Fibroblast of skin of right biceps (primary cell): ENCODE results near the gene SOX10.

ENCODE experiments used
- DNase-seq: peaks from one replicate; pipeline ENCODE4 v3.0.0-alpha.2; 2013

The SOX10 gene

DNA sequence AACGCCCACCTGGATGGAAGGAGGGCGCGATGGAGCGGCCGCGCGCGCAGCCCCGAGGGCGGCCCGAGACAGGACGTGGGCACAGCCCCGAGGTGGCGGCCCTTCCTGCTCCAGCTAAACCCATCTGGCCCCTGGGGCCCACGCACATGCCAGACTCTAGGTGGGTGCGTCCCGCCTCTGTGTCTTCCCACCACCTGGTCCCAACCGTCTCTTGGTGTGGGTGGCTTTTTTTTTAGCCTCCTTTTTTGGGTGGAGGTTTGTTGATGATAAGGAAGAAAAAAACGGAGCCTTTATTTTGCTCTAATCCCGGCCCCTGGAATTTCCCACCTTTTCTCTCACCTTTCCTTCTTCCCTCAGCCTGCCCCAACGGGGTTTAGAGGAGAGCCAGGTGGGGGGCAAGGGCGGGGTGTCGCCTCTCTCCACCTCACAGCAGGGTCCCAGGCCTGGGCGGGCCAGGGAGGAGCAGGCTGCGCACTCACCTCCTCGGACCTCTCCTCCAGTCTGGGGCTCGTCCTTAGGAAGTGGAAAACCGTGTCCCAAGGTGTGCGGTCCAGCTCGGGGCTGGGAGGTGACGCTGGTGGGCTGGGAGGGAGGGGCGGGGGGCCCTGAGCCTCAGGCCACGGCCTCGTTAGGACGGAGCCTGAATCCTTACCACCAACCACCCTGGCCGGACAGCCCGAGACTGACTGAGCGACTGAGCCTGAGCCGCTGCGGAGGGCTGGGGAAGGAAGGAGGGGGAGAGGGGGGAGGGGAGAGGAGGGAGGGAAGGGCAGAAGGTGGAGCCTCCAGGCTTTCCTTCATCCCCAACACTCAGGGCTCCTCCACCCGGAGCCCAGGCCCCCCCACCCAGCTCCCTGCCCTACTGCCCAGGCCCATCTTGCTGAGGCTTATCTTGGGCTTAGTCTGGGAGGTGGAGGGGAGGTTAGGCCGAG lies at the start of gene SOX10:
Gene SOX10, minus strand, starts transcription at position 696 of the 932 bp plus-strand sequence. CDS start 771 bp downstream, outside the sequence.
- DNase-seq, result no peak

DNA sequence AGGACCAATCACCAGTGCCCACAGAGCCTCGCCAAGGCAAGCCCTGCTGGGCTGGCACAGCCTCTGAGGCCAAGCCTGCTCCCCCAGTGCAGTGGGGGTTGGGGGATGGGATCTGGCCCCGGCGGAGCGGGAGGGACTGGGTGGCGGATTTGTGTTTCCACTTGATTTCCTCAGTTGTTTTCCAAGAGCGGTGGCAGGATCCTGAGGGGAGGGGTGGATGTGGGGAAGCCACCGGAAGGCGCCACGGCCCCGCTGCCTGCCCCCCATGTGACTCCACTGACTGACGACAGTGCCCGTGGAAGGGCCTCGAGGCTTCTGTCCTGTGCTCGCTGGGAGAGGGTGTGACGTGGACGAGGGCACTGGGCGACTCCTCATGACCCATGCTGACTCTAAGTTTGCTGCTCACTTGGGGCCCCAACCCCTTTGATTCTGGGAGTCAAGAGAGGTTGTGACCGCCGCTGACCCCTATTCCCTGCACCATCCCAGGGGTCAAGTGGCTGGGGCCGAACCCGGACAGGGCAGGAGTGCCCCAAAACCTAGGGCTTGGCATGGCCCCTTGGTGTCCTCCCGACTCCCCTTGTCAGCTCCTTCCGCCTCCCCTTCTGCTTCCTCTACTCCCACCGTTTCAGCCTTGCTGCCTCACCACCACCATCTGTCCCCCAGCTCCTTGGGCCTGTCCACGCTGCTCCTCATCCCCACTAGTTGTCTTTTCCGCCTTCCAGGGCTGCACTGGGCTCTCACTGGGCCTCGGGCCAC lies 49.3 kb upstream of the SOX10 start:
- DNase-seq, result no peak

DNA sequence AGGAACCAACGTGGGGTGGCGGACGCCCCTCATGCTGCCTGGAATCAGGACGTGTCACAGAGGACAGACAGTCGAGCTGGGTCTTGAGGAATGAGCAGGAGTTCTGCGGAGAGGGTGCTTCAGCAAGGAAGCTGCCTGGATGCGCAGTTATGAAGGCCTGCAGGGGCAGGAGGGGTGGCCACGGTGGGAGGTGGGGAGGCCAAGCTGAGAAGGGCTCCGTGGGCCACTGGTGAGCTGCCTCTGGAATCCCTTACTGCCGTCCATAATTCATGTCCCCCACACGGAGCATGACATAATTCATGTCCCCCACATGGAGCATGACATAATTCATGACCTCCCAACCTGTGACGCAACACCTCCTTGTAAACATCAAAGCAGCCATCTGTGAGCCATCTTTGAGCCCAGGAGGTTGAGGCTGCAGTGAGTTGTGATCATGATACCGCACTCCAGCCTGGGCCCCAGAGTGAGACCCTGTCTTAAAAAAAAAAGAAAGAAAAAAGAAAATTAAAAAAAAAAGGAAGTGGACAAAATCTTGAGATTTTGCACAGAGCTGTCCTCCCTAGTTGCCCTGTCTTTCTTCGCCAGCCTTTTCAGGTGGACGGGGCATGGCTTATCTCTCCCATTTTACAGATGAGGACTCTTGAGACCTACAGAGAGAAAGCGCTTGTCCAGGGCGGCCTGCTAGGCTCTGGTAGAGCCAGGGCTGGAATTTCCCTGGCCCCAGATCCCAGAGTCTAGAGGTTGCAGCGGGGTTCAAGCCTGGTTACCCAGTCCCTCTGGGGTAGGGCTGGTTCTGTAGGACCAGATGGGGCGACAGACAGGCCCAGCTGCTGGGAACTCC lies 48.5 kb upstream of the SOX10 start:
- DNase-seq, result peak; percentile 81

DNA sequence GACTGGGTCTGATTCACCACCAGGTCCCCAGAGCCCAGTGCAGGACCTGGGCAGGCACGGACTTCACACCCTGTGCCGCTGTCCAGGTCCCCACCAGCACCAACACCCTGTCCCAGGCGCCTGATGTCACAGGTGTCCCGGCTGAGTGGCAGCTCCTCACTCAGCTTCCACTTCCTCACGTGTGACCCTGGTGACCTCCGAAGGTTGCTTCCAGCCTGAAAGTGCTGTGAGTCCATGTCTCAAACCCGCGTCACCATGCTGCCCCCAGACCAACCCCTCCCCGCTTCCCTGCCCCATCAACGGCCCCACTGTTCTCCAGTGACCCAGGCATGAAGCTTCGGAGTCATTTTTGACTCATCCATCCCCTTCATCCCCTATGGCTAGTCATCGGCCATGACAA lies 47.1 kb upstream of the SOX10 start:
- no peak for DNase-seq

DNA sequence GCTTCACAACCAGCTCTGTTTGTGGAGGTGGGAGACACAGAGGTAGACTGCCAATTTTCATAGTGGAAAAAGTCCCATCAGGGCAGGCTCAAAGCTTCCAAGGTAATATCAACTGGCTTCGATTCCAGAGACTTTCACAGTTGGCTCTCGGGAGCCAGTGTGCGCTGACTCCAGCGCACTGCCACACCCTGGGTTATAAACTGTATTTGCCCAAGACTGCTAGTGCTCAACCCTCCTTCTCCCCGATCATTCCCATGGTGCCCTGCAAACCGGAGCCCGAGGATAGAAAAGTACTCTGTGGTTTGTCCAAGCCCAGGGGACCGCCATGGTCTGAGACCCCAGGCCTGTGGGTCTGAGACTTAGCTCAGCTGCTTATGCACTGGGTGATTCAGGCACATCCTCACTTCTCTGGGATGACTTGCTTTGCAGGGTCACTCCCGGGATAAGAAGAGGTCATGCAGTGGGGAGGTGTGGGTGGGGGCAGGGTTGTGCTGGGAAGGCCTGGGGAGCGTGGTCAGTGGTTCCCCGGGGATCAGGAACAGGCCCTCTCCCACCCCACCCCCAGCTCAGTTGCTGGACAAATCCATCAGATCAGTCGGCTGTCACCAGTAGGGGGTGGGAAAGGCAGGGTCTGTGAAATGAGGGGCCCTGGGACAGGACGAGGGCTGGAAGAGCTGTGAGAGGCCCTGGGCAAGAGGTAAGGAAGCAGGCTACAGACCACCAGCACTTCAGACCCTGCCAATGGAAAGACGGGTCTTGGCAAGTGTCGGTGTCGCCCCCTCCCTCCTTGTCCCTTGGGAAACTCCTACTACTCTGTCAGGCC lies 46.2 kb upstream of the SOX10 start:
- DNase-seq, result peak; percentile 14

DNA sequence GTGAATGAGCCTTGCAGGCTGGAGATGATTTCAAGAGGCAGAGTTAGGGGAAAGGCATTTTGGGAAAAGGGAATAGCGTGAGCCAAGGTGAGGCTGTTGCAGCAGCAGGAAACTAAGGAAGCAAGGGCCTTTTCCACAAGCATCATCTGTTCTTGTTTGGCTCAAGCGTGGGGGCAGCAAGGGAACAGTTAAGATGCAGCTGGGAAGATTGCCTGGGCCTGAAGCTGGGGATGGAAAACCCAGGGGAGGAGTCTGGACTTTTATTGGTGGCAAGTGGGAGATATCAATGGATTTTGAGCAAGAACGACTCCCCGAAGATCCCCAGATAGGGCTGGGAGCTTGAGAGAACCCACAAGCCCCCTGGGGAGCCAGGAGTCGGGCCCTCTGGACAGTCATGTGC lies 45.5 kb upstream of the SOX10 start:
- no peak for DNase-seq

DNA sequence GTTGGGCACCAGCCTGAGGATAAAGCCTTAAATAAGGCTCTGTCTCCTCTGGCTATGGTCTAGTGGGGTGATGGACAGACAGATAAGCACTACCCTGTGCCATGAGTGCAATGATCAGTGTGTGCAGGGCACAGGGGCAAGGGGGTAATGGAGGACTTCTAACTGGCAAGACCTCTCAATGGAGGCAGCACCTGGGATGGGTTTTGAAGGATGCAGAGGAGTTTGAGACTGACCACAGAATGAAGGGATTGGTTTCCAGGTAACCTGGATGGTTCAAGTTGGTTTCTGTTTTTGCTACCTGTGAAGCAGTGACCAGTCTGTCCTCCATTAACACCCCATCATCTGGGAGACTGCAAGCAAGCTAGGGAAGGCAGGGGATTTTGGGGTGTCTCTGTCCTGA lies 45.0 kb upstream of the SOX10 start:
- DNase-seq, result no peak

DNA sequence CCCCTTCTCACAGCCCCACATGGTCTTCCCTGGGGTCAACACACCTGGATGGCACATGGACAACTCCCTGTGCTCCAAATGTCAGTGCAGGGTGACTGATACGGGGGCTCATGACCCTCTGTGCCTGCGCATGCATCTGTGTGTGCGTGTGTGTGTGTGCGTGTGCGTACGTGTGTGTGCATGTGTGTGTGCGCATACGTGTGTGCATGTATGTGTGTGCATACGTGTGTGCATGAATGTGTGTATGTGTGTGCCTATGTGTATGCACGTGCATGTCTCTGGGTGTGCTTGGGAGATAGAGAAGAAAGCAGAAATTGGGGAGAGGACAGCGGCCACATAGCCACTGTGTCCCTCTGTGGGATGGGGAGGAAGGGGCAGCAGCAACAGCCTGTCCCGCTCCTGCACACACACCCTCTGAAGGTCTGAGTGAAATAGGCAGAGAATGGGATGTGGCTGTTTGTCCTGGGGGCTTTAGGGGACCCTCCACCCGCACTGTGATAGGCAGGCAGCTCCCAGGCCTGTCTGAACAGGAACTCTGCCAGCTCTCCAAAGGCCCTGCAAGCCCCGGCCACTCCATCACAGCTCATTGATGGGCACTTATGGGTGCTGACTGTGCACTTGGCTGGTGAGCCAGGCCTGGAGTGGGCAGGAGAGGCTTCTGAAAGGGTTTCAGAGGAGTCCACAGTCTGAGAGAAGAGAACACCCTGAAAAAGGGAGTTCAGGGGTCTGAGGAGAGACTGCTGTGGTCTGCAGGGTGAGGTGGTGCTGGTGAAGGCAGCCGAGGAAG lies 44.2 kb upstream of the SOX10 start:
- DNase-seq, result no peak

DNA sequence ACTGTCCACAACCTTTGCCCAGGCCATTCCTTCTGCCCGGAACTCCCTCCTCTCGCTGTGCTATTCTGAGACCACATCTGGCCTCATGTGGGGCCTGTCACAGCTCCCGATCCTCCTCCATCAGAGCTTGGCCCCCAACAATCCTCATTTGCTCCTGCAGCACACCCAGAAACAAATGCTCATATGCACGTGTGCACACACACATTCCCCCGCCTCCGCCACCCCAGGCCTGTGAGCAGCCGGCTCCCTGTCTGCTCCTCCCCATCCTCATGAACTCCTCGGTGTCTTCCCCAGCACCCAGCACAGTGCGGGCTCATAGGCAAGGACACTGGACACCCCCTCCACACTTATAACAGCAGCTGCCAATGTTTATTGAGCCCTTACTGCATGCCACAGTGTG lies 43.1 kb upstream of the SOX10 start:
- DNase-seq, result no peak

DNA sequence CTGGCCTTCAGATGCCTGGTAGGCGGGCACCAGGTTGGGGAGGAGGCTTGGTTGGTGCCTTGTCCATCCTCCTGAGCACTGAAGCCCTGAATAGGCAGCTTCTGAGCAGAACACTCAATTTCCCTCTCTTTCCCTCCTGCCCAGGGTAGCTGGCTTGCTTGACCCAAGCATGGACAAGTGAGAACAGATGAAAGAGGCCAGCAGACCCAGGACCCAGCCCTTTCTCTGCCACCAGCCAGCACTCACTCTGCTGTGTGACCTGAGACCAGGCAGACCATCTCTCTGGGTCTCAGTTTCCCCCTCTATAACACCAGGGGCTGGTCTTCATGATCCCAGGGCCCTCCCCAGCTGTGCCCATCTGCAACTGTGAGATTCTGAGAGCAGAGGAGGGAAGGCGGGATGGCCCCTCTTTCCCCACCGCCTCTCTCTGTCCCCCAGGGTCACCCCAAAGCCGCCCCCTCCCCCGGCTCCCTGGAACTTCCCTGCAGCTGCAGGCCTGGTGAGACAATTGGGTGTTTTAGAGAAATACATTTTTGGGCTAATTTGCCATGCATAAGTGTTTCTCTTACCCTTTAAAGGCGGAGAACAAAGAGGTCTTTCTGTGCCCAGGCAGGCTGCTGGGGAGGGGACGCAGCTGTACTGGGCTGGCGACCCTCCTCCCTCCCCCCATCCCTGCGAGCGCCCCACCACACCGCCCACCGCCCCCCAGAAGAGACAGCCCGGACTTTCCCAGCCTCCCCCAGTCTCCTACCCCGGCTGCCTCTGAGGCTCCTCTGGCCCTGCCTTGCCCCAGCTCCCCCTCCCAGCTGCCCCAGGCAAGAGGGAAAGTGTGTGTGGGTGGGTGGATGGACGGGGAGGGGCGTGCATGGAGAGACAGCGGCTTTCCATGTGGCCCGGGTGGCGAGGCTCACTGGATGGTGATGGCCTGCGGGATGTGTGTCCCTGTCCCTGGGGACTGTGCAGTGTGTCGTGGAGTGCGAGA lies 42.1 kb upstream of the SOX10 start:
- DNase-seq, result no peak

DNA sequence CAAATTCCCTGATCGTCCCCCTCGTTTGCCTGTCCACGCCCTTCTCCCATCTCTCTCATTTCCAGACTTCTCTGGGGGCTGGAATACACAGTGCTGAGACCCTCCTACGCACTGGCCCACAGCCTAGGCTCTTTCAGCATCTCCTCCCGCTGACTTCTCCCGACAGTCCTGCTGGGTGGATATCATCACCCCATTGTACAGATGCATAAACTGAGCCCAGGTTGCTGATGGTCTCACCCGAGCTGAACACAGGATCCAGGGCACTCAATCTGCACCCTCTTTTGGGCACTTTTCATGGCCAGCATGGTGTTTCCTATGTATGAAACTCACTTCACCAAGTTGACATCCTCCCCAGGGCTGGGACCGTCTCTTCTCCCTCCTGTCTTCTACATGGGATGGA lies 41.2 kb upstream of the SOX10 start:
- DNase-seq, result no peak

DNA sequence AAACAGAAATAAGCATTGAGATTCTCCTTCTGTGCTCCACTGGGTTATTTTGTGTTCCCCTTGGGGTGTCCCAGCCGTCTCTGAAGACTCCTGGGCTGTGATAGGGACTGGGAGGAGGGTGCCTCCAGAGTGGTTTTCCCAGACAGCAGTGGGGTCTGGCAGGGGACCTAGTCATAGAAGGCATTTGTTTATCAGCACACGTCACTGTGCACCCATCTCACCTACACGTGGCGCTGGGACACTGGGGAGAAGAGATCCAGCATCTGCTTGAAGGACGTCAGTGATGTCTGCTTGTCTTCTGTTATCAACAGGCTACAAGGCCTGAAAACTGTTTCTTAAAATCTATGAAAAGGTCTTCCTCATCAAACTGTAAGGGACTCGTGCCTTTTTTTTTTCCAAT lies 38.7 kb upstream of the SOX10 start:
- no peak for DNase-seq

DNA sequence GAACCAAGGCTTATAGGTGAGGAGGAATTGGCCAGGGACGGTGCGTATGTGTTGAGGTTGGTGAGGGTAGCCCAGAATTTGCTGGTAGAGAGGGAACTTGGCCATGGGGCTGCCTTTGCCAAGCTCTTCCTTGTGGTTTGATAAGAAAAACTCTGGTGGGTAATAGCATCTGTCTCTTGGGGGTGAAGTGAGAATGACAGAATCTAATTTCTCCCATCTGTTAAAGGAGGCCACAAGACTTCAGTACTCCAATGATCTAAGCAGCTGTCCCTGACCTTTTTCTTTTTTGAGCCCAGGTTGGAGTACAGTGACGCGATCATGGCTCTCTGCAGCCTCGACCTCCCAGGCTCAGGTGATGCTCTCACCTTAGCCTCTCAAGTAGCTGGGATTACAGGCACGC lies 36.9 kb upstream of the SOX10 start:
- DNase-seq, result no peak

DNA sequence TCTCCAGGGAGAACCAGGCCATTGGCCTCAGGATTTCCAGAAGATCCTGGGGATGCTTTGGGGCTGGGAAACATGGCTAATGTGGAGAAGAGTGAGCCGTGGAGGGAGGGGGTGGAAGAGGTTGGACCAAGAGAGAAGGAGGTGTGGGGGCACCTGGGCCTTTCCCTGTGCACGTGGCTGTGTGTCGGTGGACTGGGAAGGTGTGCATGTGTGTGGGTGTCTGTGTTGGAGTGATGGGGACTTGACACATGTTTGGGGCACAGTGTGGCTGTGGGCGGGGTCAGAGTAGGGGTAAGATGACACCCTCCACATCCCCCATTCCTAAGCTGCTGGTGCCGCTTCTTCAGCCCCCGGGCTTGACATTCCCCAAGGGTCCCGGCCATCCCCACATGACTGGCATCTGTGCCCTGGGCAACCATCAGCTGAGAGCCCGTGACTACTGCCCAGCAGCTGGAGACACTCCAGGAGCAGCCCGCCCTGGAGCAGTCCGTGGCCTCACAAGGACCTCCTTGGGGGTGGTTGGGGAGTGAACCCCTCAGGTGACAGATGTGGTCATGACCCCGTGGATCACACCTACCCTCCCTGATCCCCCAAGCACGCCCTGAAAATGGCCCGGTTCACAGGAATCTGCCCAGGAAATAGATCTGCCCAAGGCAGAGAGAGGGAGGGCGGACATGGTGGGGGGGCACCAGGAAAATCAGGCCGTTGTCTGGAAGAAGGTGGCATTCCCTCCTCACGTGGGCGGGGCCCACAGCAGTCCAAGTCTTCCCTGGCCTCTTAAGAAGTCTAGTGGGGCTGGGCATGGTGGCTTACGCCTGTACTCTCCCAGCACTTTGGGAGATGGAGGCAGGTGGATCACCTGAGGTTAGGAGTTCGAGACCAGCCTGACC lies 34.8 kb upstream of the SOX10 start:
- DNase-seq, result no peak

DNA sequence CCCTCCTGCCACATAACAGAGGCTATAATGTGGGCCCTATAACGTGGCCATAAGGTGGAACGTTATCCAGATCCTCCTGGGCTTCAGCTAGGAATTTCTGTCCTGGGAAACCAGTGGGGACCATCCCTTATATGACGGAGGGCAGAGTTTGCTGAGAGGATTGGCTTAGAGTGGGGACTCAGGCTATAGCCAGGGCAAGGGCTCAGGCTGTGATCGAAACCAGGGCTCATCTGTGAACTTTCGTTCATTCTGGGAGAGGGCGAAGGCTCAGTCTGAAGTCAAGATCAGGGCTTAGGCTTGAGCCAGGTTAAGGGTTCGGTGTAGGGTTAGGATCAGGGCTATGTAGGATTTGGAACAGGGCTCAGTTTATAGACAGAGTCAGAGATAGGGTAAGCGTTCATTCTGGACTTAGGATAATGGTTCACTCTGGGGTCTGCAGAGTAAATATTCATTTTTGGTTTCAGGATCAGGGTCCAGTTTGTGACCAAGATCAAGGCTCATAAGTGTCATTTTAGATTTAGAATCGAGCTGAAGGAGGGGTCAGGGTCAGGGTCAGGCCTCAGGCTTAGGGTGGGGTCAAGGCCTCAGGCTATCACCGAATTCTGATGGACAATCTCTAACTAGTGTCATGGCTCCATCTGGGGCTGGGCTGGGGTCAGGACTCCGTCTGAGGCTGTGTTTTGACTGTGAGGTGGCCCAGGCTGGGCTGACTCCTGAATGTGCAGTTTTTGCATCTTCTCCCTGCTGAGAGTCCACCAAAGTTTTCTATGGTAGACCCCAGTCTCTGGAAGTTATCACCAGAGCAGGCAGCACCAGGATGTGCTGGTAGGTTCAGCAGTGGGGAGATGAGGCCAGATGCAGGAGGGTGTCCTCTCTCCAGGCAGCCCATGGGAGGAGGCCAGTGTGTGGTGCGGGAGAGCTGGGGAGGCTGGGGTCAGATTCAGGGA lies 33.9 kb upstream of the SOX10 start:
- no peak for DNase-seq

DNA sequence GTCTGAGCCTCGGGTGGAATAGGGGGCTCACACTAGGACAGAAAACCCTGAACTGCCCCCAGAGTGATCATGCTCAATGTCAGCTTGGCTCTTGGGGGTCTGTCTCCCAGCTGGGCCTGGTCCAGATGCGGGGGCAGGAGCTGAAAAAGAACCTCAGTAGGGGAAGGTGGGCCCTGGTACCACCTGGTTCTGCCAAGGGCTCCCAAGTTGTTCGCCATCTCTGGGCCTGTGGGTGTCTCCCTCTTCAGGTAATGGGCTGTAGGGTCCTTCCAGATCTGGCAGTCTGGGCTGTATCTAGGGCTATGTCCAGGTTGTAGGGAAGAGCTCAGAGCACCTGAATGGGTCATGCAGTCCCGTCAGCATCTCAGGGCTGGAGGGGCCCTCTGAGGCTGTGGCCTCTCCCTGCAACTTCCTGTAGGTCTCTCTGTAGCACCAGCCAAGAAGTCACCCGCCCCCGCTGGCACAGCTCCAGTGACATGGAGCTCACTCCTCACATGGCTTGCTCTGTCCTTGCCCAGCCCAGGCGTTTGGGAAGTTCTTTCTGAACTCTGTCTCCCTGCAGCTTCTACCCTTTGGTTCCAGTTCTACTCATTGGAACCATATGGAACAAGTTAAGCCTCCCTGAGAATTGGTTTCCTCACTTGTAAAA lies 33.0 kb upstream of the SOX10 start:
- peak; percentile 60 for DNase-seq
